Endothelial cell of umbilical vein (primary cell): ENCODE measurements around the gene ZNF283. TPM values are rescaled to one million over a fixed set of nuclear protein-coding genes. Genes with fewer than 3 reads are reported as not detected.

ENCODE experiments used
- BruUV-seq: library from RNA; stranded (reverse); fragments of 400-500 nt; replicated peaks from 2 replicates; lab custom pipeline; 2021; lab: Mats Ljungman, UMichigan
- CTCF ChIA-PET: fragments of 300-600, 350-600 bp; sonication (Branson Sonifier 250); formaldehyde crosslinking; loops from one replicate; lab custom pipeline; 2021; ENCODE audit warnings: antibody characterized with exemption, inconsistent platforms; lab: Charles Lee
- POLR2A ChIA-PET: fragments of 300-600, 350-600 bp; sonication (Branson Sonifier 250); formaldehyde crosslinking; loops from one replicate; lab custom pipeline; 2021; ENCODE audit warnings: antibody characterized with exemption, inconsistent platforms; lab: Charles Lee
- DNase-seq: peaks from one replicate; pipeline ENCODE4 v3.0.0-alpha.2; 2011; ENCODE audit warnings: low read depth, low spot score
- FAIRE-seq: peaks from 2 replicates; lab custom pipeline; 2011; peaks lifted over from hg19 to GRCh38; lab: Jason Lieb, UNC
- H2AFZ ChIP-seq: 2 replicates; pipeline ENCODE4 v1.6.0; 2012; ENCODE audit warnings: low read depth, low read length, control low read depth, inconsistent platforms
- H3K27ac ChIP-seq: 2 replicates; pipeline ENCODE4 v1.5.1; 2011; ENCODE audit warnings: low read depth, mild to moderate bottlenecking, control low read depth, low read length, moderate library complexity; ENCODE audit not compliant: insufficient read depth
- H3K27me3 ChIP-seq, 2 experiments: 2 replicates each; pipeline versions ENCODE4 v1.6.0 to v1.6.1; 2011; ENCODE audit warnings: low read length in 2 of 2, mixed read lengths in 1 of 2; ENCODE audit not compliant: control insufficient read depth in 2 of 2, insufficient read depth in 2 of 2
- H3K36me3 ChIP-seq, 2 experiments: 2 replicates in 1 of 2; 3 replicates in 1 of 2; pipeline ENCODE4 v1.5.1; 2011; ENCODE audit warnings: low read length in 2 of 2, mild to moderate bottlenecking in 1 of 2, moderate library complexity in 1 of 2; ENCODE audit not compliant: control insufficient read depth in 2 of 2, insufficient read depth in 2 of 2; ENCODE audit errors: extremely low read depth in 1 of 2
- H3K4me1 ChIP-seq: 3 replicates; pipeline ENCODE4 v1.5.1; 2011; ENCODE audit warnings: mild to moderate bottlenecking, low read length; ENCODE audit not compliant: control insufficient read depth, insufficient read depth; ENCODE audit errors: extremely low read depth
- H3K4me2 ChIP-seq: 2 replicates; pipeline ENCODE4 v1.6.1; 2011; ENCODE audit warnings: low read length, control low read depth, mixed read lengths; ENCODE audit not compliant: insufficient read depth
- H3K4me3 ChIP-seq, 3 experiments: fragments of 200-600 bp in 1 of 3; sonication (generic), shearing (Covaris generic) in 1 of 3; replicated peaks in 1 of 3; 2 replicates each; pipeline ENCODE4 v1.5.1; 2011 to 2016; ENCODE audit warnings: control low read depth in 3 of 3, low read length in 3 of 3, mild to moderate bottlenecking in 2 of 3, inconsistent platforms in 1 of 3, low read depth in 1 of 3, moderate library complexity in 1 of 3; ENCODE audit not compliant: insufficient read depth in 1 of 3
- H3K79me2 ChIP-seq: 2 replicates; pipeline ENCODE4 v1.6.0; 2012; ENCODE audit warnings: low read length, inconsistent platforms; ENCODE audit not compliant: control insufficient read depth, insufficient read depth
- H3K9ac ChIP-seq: replicated peaks from 2 replicates; pipeline ENCODE3; 2011; ENCODE audit warnings: low read length, control low read depth; ENCODE audit not compliant: insufficient read depth; ENCODE audit errors: extremely low read depth
- H3K9me1 ChIP-seq: replicated peaks from 3 replicates; pipeline ENCODE4 v1.6.0; 2011; ENCODE audit warnings: mild to moderate bottlenecking, low read length; ENCODE audit not compliant: control insufficient read depth, insufficient read depth; ENCODE audit errors: extremely low read depth
- H3K9me3 ChIP-seq: replicated peaks from 2 replicates; pipeline ENCODE4 v1.5.1; 2012; ENCODE audit warnings: low read length, inconsistent platforms; ENCODE audit not compliant: control insufficient read depth, insufficient read depth
- H4K20me1 ChIP-seq: replicated peaks from 2 replicates; pipeline ENCODE3; 2011; ENCODE audit warnings: mild to moderate bottlenecking, low read length; ENCODE audit not compliant: control insufficient read depth, insufficient read depth; ENCODE audit errors: extremely low read depth
- EZH2 ChIP-seq: IDR thresholded peaks from 2 replicates; pipeline ENCODE4 v1.6.1; 2012; ENCODE audit warnings: borderline replicate concordance, low read depth, mild to moderate bottlenecking, moderate library complexity, low read length, inconsistent platforms; ENCODE audit not compliant: severe bottlenecking
- FOS ChIP-seq: IDR thresholded peaks from 2 replicates; pipeline ENCODE4 v1.6.1; 2011; ENCODE audit warnings: mild to moderate bottlenecking, low read length, moderate library complexity, borderline replicate concordance; ENCODE audit not compliant: insufficient read depth
- GATA2 ChIP-seq: IDR thresholded peaks from 2 replicates; pipeline ENCODE4 v1.7.0; 2011; ENCODE audit warnings: low read depth, mild to moderate bottlenecking, moderate library complexity, mixed read lengths, low read length; ENCODE audit not compliant: insufficient read length, insufficient read depth
- JUN ChIP-seq: IDR thresholded peaks from 2 replicates; pipeline ENCODE4 v1.6.1; 2011; ENCODE audit warnings: borderline replicate concordance, low read depth; ENCODE audit not compliant: insufficient read length, insufficient read depth
- MYC ChIP-seq: IDR thresholded peaks from one replicate; pipeline ENCODE4 v1.6.1; 2011; ENCODE audit warnings: mild to moderate bottlenecking, low read depth, low read length
- POLR2A ChIP-seq: IDR thresholded peaks from 2 replicates; pipeline ENCODE4 v1.6.1; 2012; ENCODE audit warnings: low read depth, mild to moderate bottlenecking, control low read depth, low read length
- POLR2AphosphoS5 ChIP-seq: IDR thresholded peaks from 2 replicates; pipeline ENCODE4 v1.6.1; 2012; ENCODE audit warnings: low read depth, mild to moderate bottlenecking, control low read depth, low read length, moderate library complexity; ENCODE audit not compliant: insufficient read depth
- dilution Hi-C: fragments of 300-500 bp; cut with MboI; formaldehyde crosslinking; loops from one replicate; pipeline ENCODE4 v1.15.0; 2019; ENCODE audit warnings: low sequenced_read_pairs; ENCODE audit not compliant: extremely low pct_ligation_motif_present
- intact Hi-C: fragments of 100-400 bp; cut with micrococcal nuclease; formaldehyde crosslinking; loops from one replicate; pipeline ENCODE4 v1.10.0; 2022
- polyA plus RNA-seq, 4 experiments: library from polyadenylated mRNA; depleted of rRNA in 3 of 4; stranded (reverse) in 3 of 4; unstranded in 1 of 4; fragments of >200 nt; gene quantifications; 2 replicates each; pipeline versions ENCODE4 v1.2.1 to v1.2.3, GENCODE V29; 2011 to 2012; ENCODE audit warnings: missing spikeins in 1 of 4
- total RNA-seq: library from RNA; stranded (reverse); gene quantifications from 2 replicates; pipeline ENCODE4 v1.2.3, GENCODE V29; 2021
- TF ChIP-seq, protein P1 (sequence below): IDR thresholded peaks from 2 replicates; pipeline ENCODE4 v1.6.1; 2011; ENCODE audit not compliant: insufficient read depth, insufficient read length
- TF ChIP-seq, protein P2 (sequence below), 2 donors: IDR thresholded peaks; 1 replicate in 1 of 2; 2 replicates in 1 of 2; pipeline ENCODE4 v1.5.1; 2011; ENCODE audit warnings: low read length in 2 of 2, mild to moderate bottlenecking in 2 of 2, moderate library complexity in 2 of 2, control low read depth in 1 of 2, inconsistent platforms in 1 of 2, low read depth in 1 of 2; ENCODE audit not compliant: insufficient read depth in 1 of 2; ENCODE audit errors: extremely low read depth in 1 of 2

Gene ZNF283
- total and polyA plus RNA-seq, 2 donors (not counting 3 experiments of a cell fraction or from before 2014, with no cell fraction given) = 1.9 to 10.7 TPM

DNA sequence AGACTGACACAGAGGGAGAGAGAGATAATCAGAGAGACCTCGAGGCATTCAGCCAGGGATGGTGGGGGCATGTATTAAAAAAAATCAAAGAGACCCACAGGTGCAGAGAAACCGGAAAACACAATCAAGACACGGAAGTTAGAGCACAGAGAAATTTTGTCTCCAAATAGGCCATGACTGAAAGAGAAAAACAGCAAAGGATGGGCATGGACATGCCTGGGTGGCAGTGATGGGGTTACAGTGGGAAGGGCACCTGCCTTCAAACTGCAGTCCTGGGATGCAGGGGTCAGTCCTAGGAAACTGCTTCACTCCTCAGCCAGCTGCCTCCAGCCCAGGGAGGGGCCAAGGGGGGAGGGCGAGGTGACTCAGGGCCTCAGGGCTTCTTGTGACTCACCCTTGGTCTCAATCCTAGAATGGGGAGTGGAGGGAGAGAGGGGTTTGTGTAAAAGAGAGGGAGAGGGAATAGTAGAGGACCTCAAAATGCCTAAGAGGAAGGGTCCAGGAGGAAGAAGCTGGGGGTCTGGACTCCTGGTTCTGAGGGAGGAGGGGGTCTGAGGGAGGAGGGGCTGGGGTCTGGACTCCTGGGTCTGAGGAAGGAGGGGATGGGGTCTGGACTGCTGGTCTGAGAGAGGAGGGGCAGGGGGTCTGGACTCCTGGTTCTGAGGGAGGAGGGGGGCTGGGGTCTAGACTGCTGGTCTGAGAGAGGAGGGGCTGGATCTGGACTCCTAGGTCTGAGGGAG lies 42.7 kb upstream of the ZNF283 start:
- no TSS peak for BruUV-seq
- POLR2A ChIA-PET = no interaction called here
- FAIRE-seq = peak; percentile 87
- no peaks in the 10 kb centered on the region for H3K36me3 ChIP-seq
- dilution Hi-C loops (no loop called here), intact Hi-C loops (no loop called here)
- CTCF ChIA-PET = interaction anchor here (0.6 to 2.3 kb wide), 20 partner anchors 9 to 229 kb away, joined by 3 to 113 read pairs (median 5); partner anchors contain the start of gene SMG9
- no peak overlapping the region for H2AFZ ChIP-seq
- TF ChIP-seq POLR2AphosphoS5 (peak; percentile 48), JUN (peak; percentile 59), POLR2A (no peak), FOS (peak; percentile 97), GATA2 (no peak), EZH2 (no peak), MYC (no peak)
- TF ChIP-seq, protein P1, sequence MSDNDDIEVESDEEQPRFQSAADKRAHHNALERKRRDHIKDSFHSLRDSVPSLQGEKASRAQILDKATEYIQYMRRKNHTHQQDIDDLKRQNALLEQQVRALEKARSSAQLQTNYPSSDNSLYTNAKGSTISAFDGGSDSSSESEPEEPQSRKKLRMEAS = no peak
- TF ChIP-seq, protein P2, sequence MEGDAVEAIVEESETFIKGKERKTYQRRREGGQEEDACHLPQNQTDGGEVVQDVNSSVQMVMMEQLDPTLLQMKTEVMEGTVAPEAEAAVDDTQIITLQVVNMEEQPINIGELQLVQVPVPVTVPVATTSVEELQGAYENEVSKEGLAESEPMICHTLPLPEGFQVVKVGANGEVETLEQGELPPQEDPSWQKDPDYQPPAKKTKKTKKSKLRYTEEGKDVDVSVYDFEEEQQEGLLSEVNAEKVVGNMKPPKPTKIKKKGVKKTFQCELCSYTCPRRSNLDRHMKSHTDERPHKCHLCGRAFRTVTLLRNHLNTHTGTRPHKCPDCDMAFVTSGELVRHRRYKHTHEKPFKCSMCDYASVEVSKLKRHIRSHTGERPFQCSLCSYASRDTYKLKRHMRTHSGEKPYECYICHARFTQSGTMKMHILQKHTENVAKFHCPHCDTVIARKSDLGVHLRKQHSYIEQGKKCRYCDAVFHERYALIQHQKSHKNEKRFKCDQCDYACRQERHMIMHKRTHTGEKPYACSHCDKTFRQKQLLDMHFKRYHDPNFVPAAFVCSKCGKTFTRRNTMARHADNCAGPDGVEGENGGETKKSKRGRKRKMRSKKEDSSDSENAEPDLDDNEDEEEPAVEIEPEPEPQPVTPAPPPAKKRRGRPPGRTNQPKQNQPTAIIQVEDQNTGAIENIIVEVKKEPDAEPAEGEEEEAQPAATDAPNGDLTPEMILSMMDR (IDR thresholded peaks at IDR 0.05; ENCODE audit: extremely low read depth in 1 of 2, insufficient read depth in 1 of 2, low read depth in 1 of 2, low read length in 2 of 2) = no peak
- no peak overlapping the region for H3K9ac ChIP-seq
- H3K4me1 ChIP-seq = peaks cover 12% of the 10 kb centered on the region
- no peak overlapping the region for H3K27ac ChIP-seq
- no peaks in the 10 kb centered on the region for H3K79me2 ChIP-seq
- H4K20me1 ChIP-seq = no peaks in the 10 kb centered on the region
- no peaks in the 10 kb centered on the region for H3K9me3 ChIP-seq
- no peak overlapping the region for H3K4me2 ChIP-seq
- DNase-seq = peak; percentile 62
- H3K4me3 ChIP-seq = no peak overlapping the region
- no peaks in the 10 kb centered on the region for H3K9me1 ChIP-seq
- H3K27me3 ChIP-seq = no peaks in the 10 kb centered on the region
